SW480 (cell line): ENCODE data around the gene CSF2RB.
"Not testable (repeated sequence)": the region's sequence is repeated elsewhere in the genome, so short reads cannot be mapped to it uniquely, and the experiment has no call there.

Experiments used
- DNase-seq: peaks from one replicate; pipeline ENCODE4 v3.0.0-alpha.2; 2016; ENCODE audit warnings: low spot score

Gene CSF2RB

GRCh38 chr22:36968249-36968964 lies 55.0 kb downstream of the CSF2RB start:
- DNase-seq, result no peak

- no peak for DNase-seq
Measured at GRCh38 chr22:36971341-36972125, 58.1 kb downstream of the CSF2RB start.

GRCh38 chr22:36976606-36977005 lies 63.2 kb downstream of the CSF2RB start:
- no peak for DNase-seq

- peak; percentile 35 for DNase-seq
Measured at GRCh38 chr22:36977401-36977861, 64.0 kb downstream of the CSF2RB start.

- DNase-seq, result peak; percentile 83
Measured at GRCh38 chr22:36977947-36978660, 64.7 kb downstream of the CSF2RB start.

DNA sequence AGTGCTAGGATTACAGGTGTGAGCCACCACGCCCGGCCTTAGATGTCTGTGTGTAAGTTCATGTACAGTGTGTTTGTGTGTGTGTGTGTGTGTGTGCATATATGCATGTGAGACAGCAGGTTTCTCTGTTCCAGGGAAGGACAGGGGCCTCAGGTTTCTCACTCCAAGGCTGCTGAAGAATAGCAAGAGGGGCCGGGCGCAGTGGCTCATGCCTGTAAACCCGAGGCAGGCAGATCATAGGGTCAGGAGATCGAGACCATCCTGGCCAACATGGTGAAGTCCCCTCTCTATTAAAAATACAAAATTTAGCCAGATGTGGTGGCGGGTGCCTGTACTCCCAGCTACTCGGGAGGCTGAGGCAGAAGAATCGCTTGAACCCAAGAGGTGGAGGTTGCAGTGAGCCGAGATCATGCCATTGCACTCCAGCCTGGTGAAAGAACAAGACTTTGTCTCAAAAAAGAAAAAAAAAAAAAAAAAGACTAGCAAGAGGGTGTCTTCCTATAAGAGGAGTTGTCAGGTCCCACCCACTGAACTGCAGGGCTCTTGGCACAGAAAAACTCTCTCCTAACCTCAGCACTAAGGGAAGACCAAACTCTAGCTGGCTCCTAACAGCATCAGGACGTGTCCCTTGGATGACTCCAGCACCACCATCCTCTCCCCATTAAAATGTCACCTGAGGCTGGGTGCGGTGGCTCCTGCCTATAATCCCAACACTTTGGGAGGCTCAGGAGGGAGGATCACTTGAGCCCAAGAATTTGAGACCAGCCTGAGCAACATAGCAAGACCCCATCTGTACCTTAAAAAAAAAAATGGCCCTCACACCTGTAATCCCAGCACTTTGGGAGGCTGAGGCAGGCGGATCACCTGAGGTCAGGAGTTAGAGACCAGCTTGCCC lies 65.8 kb downstream of the CSF2RB start:
- no peak for DNase-seq

DNA sequence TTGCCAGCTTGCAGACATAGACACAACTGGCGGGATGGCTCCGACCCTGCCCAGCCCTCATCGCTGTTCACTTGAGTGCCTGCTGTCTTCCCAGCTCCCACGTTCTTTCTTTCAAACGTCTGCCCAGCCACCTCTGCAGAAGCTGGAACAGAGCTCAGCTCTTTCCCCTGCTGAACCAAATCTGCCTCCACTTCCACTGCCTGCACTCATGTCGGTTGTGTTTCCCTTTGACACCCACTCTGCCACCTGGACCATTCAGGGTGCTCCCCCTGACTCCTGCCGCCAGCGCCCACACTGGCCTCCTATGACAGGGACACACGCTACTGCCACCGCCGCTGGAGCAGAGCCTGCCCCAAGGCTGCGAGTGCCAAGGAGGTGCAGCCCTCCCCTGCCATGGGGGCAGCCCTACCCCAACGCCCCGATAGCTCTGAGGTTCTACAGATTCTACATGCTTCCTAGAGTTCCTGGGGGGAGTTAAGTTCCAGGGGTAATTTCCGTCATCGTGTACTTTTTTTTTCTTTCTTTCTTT lies 67.9 kb downstream of the CSF2RB start:
- DNase-seq, result no peak

- no peak for DNase-seq
Measured at GRCh38 chr22:36982136-36982535, 68.7 kb downstream of the CSF2RB start.

- no peak for DNase-seq
Measured at GRCh38 chr22:36985211-36985889, 71.9 kb downstream of the CSF2RB start.

DNA sequence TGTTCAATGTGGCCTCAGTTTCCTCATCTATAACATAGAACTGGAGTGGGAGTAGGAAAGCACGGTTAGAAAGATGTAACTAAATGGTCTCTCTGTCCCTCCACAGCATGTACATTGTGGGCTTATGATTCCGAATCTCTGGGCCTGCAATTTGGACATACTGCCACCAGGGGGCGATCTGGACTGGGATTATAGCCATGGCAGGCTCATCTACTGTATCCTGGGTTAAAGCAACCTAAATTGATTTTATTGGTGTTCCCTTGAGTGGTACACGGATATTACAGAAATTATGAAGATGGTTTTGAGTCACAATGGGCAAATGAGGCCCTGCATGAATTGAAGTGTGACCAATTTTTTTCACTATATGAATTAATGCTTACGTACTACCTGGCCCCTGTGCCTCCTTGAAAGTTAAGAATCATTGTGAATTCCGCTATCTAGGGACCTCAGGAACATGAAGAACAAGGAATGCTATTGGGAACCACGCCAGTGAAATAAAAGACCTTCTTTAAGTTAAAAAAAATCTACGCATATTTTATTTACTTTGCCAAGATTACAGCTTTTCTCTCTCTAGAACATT lies 72.9 kb downstream of the CSF2RB start:
- DNase-seq, result no peak

DNA sequence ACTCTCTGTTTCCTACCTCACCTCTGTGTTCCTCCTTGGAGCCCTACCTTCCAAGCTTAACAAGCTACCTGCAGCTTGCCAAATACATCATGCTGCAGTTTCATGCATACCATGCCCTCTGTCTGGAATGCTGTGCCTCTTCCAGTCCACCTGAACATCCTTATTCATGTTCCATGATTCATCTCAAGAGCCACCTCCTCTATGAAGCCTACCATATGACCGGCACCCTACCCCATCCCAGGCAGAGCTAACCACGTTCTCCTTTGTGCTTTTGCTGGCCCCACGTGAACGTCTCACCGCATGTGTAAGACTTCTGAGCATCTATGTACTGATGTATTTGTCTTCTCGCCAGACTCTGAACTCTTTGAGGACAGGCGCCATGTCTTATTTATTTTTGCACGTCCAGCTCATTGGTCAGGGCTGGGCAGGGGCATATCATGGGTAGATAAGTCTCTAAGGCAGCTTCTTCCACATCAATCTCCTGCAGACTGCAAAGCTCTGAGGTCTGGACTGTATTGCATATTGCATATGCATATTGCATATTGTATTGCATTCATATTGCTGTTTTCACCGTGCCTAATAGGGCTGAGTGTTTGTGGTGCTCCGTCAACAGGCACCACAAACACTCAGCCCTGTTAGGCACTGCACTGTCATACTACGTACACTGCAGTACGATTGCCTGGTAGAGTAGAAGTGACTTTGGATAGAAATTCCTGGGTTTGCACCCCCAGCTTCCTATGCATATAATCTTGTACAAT lies 74.8 kb downstream of the CSF2RB start:
- no peak for DNase-seq

DNA sequence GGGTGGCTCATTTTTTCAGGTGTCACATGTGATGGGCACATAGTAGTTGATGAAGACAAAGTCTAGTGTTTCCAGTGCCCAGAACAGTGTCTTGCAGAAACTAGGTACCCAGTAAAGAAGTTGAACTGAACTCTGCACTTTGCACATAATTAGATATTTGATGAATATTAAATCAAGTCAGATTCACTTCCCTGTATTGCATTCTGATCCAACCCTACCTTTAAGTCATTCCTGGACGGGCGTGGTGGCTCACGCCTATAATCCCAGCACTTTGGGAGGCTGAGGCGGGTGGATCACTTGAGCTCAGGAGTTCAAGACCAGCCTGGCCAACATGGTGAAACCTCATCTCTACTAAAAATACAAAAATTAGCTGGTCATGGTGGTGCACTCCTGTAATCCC lies 75.6 kb downstream of the CSF2RB start:
- not testable (repeated sequence) for DNase-seq
